Fibroblast of lung (primary cell): Measurements from ENCODE around the gene TNNT1. TPM values are rescaled to one million over a fixed set of nuclear protein-coding genes. Genes with fewer than 3 reads are reported as not detected.

Experiments used
- DNase-seq, 2 donors: peaks; one replicate each; pipeline versions ENCODE4 v3.0.0 to v3.0.0-alpha.2; 2010; ENCODE audit warnings: low read depth in 2 of 2
- H2AFZ ChIP-seq: 2 replicates; pipeline ENCODE4 v1.5.1; 2012; ENCODE audit warnings: low read length, control low read depth, inconsistent platforms
- H3K27ac ChIP-seq: 2 replicates; pipeline ENCODE4 v1.5.1; 2011; ENCODE audit warnings: low read length, control low read depth; ENCODE audit not compliant: insufficient read depth
- H3K27me3 ChIP-seq: 2 replicates; pipeline ENCODE4 v1.5.1; 2011; ENCODE audit warnings: mild to moderate bottlenecking, low read length; ENCODE audit not compliant: control insufficient read depth, insufficient read depth
- H3K36me3 ChIP-seq: 2 replicates; pipeline ENCODE4 v1.5.1; 2011; ENCODE audit warnings: low read length; ENCODE audit not compliant: control insufficient read depth, insufficient read depth
- H3K4me1 ChIP-seq: 2 replicates; pipeline ENCODE4 v1.5.1; 2011; ENCODE audit warnings: low read length; ENCODE audit not compliant: control insufficient read depth, insufficient read depth; ENCODE audit errors: extremely low read depth
- H3K4me2 ChIP-seq: 2 replicates; pipeline ENCODE4 v1.5.1; 2011; ENCODE audit warnings: low read length, control low read depth; ENCODE audit not compliant: insufficient read depth; ENCODE audit errors: extremely low read depth
- H3K4me3 ChIP-seq, 4 experiments: fragments of 200-600 bp in 1 of 4; sonication (generic) in 1 of 4; replicated peaks in 1 of 4; 2 replicates each; pipeline ENCODE4 v1.5.1; 2011 to 2016; ENCODE audit warnings: low read length in 4 of 4, low read depth in 3 of 4, mild to moderate bottlenecking in 3 of 4, control low read depth in 2 of 4, inconsistent platforms in 1 of 4, mixed read lengths in 1 of 4; ENCODE audit not compliant: insufficient read depth in 1 of 4; ENCODE audit errors: control extremely low read depth in 1 of 4
- H3K79me2 ChIP-seq: 2 replicates; pipeline ENCODE4 v1.5.1; 2012; ENCODE audit warnings: mild to moderate bottlenecking, low read length, inconsistent platforms; ENCODE audit not compliant: control insufficient read depth, insufficient read depth
- H3K9ac ChIP-seq: 2 replicates; pipeline ENCODE4 v1.5.1; 2011; ENCODE audit warnings: mild to moderate bottlenecking, low read length, control low read depth; ENCODE audit not compliant: insufficient read depth
- H3K9me3 ChIP-seq: 2 replicates; pipeline ENCODE4 v1.5.1; 2012; ENCODE audit warnings: low read depth, low read length; ENCODE audit not compliant: control insufficient read depth, insufficient read depth
- H4K20me1 ChIP-seq: 2 replicates; pipeline ENCODE4 v1.5.1; 2011; ENCODE audit warnings: low read length; ENCODE audit not compliant: control insufficient read depth, insufficient read depth; ENCODE audit errors: extremely low read depth
- EZH2 ChIP-seq: IDR thresholded peaks from 2 replicates; pipeline ENCODE4 v1.5.1; 2012; ENCODE audit warnings: low read length, control low read depth, mild to moderate bottlenecking; ENCODE audit errors: missing control alignments
- polyA plus RNA-seq, 2 donors: library from polyadenylated mRNA; depleted of rRNA in 1 of 2; stranded (reverse) in 1 of 2; unstranded in 1 of 2; fragments of >200 nt; gene quantifications; 2 replicates each; pipeline ENCODE4 v1.2.1, GENCODE V29; 2011 to 2012; ENCODE audit warnings: missing spikeins in 1 of 2
- total RNA-seq: library from RNA; depleted of rRNA; stranded (reverse); fragments of >200 nt; gene quantifications from 2 replicates; pipeline ENCODE4 v1.2.1, GENCODE V29; 2014
- TF ChIP-seq, protein P1 (sequence below), 2 donors: IDR thresholded peaks in 1 of 2; conservative IDR thresholded peaks in 1 of 2; 1 replicate in 1 of 2; 2 replicates in 1 of 2; pipeline ENCODE4 v1.5.1; 2011 to 2012; ENCODE audit warnings: low read length in 2 of 2, control low read depth in 1 of 2, inconsistent platforms in 1 of 2, low read depth in 1 of 2, mild to moderate bottlenecking in 1 of 2

The TNNT1 gene
- total and polyA plus RNA-seq, 2 donors (not counting 1 experiment from before 2014, with no cell fraction given) = 1.7 to 10.4 TPM

DNA sequence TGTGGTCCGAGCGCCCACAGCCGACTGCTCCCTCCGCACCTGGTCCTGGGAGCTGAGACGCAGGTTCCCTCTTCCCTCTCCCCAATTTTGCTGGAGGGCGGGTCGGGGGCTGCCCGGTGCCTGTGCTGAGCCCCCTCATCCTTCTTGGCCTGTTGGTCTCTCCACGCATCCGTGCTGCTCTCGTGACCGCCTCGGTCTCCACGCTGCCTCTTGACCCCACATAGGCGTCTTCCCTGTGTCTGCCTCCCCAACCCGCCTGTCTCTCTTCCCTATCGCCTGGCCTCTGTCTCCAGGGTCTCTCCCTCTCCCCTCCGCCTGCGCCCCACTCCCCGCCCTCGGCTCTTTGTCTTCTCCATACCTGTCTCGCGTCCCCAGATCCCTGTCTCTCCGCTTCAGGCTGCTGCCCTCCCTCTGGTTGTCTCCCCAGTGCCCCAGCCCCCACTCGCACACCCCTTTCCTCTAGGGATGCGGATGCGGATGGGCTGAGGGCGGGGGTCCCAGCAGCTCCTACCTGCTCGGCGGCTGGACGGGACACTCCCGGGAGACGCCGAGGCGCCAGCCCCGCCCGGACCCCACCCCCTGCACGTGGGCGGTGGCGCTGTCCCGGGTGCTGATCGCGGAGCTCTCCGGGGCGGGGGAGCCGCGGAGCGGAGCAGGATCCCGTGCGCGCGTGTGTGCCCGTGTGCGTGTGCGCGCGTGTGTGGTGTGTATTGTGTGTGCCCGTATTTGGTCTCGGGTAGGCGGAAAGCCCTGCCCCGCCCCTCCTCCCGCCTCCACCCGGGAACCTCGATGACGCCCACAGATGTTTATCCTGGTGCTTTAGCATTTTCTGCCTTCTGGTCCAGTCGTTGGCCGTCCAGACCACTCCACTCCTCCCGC, 30.8 kb upstream of the TNNT1 start, which contains the start of gene SYT5:
TSS of gene SYT5 (minus strand) at position 684 of the 879 bp plus-strand sequence. CDS start 1,248 bp downstream, outside the sequence.
- TF ChIP-seq, protein P1, sequence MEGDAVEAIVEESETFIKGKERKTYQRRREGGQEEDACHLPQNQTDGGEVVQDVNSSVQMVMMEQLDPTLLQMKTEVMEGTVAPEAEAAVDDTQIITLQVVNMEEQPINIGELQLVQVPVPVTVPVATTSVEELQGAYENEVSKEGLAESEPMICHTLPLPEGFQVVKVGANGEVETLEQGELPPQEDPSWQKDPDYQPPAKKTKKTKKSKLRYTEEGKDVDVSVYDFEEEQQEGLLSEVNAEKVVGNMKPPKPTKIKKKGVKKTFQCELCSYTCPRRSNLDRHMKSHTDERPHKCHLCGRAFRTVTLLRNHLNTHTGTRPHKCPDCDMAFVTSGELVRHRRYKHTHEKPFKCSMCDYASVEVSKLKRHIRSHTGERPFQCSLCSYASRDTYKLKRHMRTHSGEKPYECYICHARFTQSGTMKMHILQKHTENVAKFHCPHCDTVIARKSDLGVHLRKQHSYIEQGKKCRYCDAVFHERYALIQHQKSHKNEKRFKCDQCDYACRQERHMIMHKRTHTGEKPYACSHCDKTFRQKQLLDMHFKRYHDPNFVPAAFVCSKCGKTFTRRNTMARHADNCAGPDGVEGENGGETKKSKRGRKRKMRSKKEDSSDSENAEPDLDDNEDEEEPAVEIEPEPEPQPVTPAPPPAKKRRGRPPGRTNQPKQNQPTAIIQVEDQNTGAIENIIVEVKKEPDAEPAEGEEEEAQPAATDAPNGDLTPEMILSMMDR (conservative IDR thresholded peaks at IDR 0.05 in 1 of 2, IDR thresholded peaks at IDR 0.05 in 1 of 2; ENCODE audit: low read depth in 1 of 2, low read length in 2 of 2) = no peak
- TF ChIP-seq EZH2 = peak; percentile 27
- Histone ChIP-seq H3K4me2 (peak within 1 kb of the TSS; percentile 67), H3K27me3 (peaks cover 10% of the 10 kb centered on the region), H3K9ac (peak within 1 kb of the TSS; percentile 55), H3K79me2 (no peaks in the 10 kb centered on the region), H4K20me1 (no peaks in the 10 kb centered on the region), H3K4me3 (peak within 1 kb of the TSS in 3 of 4 experiments; percentile 15 to 53 (median 36)), H3K4me1 (peaks cover 8% of the 10 kb centered on the region), H2AFZ (peak within 1 kb of the TSS; percentile 43), H3K27ac (peak within 1 kb of the TSS; percentile 41), H3K9me3 (no peaks in the 10 kb centered on the region), H3K36me3 (no peaks in the 10 kb centered on the region)
- no peak for DNase-seq

DNA sequence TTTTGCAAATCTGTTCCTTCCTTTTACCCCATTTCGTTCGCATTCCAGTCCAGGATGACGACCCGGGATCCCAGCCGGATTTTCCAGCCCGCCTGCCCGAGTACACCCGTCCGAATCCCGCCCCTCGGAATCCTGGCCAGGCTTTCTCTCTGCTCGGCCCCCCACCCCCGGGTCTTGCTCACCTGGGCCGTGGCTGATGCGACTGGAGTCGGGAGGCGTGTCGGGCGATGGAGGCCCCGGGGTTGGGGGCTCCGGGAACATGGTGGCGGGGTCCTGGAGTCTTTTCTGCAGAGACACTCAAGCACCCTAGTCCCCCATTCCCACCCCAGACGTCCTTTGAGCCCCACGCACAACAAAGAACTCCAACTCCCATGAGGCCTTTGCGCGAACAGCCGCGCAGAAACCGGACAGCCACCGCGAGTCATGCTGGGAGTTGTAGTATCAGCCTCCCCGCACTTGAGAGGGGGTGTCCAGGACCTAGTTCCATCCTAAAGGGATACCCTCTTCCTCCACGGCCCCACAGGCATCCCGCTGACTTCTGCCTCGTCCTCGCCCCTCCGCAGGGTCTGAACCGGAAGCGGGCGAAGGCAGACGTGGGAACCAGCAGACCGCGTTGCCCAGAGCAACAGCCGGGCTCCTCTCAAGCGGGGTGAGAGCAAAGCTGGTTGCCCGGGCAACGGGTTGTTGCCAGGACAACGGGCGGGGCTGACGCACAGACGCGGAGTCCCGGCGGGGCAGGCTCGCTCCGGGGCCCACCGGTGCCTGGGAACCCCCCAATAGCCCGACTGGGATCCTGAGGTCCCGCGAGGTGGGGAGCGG, 30.0 kb upstream of the TNNT1 start:
- DNase-seq = peak; percentile 80 to 82
- H4K20me1 ChIP-seq = no peaks in the 10 kb centered on the region
- H3K4me2 ChIP-seq = peak overlapping the region; percentile 67
- peak overlapping the region; percentile 43 for H2AFZ ChIP-seq
- H3K4me3 ChIP-seq = peak overlapping the region in 3 of 4 experiments; percentile 15 to 53 (median 36)
- no peaks in the 10 kb centered on the region for H3K79me2 ChIP-seq
- H3K9ac ChIP-seq = peak overlapping the region; percentile 55
- TF ChIP-seq, protein P1 (conservative IDR thresholded peaks at IDR 0.05 in 1 of 2, IDR thresholded peaks at IDR 0.05 in 1 of 2; ENCODE audit: low read depth in 1 of 2, low read length in 2 of 2) = no peak
- no peak for TF ChIP-seq EZH2
- H3K9me3 ChIP-seq = no peaks in the 10 kb centered on the region
- no peaks in the 10 kb centered on the region for H3K36me3 ChIP-seq
- H3K27me3 ChIP-seq = peaks cover 11% of the 10 kb centered on the region
- peaks cover 11% of the 10 kb centered on the region for H3K4me1 ChIP-seq
- peak overlapping the region; percentile 41 for H3K27ac ChIP-seq

- no peak for DNase-seq
- no peak overlapping the region for H3K9ac ChIP-seq
- H3K4me1 ChIP-seq = peaks cover 14% of the 10 kb centered on the region
- no peak overlapping the region for H3K27ac ChIP-seq
- TF ChIP-seq, protein P1 (conservative IDR thresholded peaks at IDR 0.05 in 1 of 2, IDR thresholded peaks at IDR 0.05 in 1 of 2; ENCODE audit: low read depth in 1 of 2, low read length in 2 of 2) = no peak
- TF ChIP-seq EZH2 = no peak
- H3K79me2 ChIP-seq = no peaks in the 10 kb centered on the region
- H2AFZ ChIP-seq = no peak overlapping the region
- H4K20me1 ChIP-seq = no peaks in the 10 kb centered on the region
- no peak overlapping the region for H3K4me3 ChIP-seq
- H3K4me2 ChIP-seq = no peak overlapping the region
- peaks cover 11% of the 10 kb centered on the region for H3K27me3 ChIP-seq
- H3K9me3 ChIP-seq = no peaks in the 10 kb centered on the region
- no peaks in the 10 kb centered on the region for H3K36me3 ChIP-seq
Observed at GRCh38 chr19:55176076-55176475, 27.1 kb upstream of the TNNT1 start.
